Activated naive CD4-positive, alpha-beta T cell treated with anti-CD3 and anti-CD28 coated beads, Interleukin-2, amount 50 U/mL, for 72 hours (primary cell): ENCODE measurements around the gene MRAP. TPM values are rescaled to one million over a fixed set of nuclear protein-coding genes. Genes with fewer than 3 reads are reported as not detected.
A peak's percentile ranks its signal among the peaks of the same experiment; 100 is the strongest.
"Not testable (repeated sequence)": the region's sequence is repeated elsewhere in the genome, so short reads cannot be mapped to it uniquely, and the experiment has no call there.

Experiments used
- ATAC-seq, 2 donors: fragments of 150-1000 bp; cut with Tn5 transposase; 2 replicates each; pipeline ENCODE4 v1.10.0; 2021; ENCODE audit warnings: mild to moderate bottlenecking in 2 of 2, moderate library complexity in 2 of 2
- DNase-seq, 2 donors: peaks; one replicate each; pipeline ENCODE4 v3.0.0; 2021 to 2022; ENCODE audit warnings: low spot score in 2 of 2
- H3K27ac Mint-ChIP-seq, 2 donors: one replicate each; pipeline ENCODE4 v1.8.0; 2022; ENCODE audit warnings: mild to moderate bottlenecking in 2 of 2, mixed read lengths in 2 of 2
- H3K36me3 Mint-ChIP-seq, 2 donors: one replicate each; pipeline ENCODE4 v1.8.0; 2022; ENCODE audit warnings: mixed read lengths in 2 of 2
- H3K9me3 Mint-ChIP-seq, 2 donors: one replicate each; pipeline ENCODE4 v1.8.0; 2022; ENCODE audit warnings: mixed read lengths in 2 of 2
- total RNA-seq, 2 donors: library from RNA; stranded (reverse); gene quantifications; one replicate each; pipeline ENCODE4 v1.2.3, GENCODE V29; 2022

Gene MRAP
- not detected for total RNA-seq

DNA sequence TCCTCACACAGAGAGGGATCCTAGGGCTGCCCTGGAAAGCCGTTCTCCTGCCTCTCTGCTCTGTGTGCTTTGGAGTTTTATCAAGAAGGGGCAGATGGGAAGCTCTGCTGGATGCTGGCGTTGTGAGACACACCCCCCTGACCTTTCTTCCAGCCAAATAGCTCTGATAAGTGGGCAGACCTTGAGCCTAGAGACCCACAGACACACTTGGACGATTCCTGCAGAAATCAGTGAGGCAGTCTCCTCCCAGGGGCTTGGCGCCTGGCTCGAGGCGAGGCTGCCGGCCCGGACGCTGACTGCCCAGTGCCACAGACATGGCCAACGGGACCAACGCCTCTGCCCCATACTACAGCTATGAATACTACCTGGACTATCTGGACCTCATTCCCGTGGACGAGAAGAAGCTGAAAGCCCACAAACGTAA is at the start of gene MRAP:
Gene MRAP, plus strand, starts transcription at position 198 of the 424 bp plus-strand sequence. Its CDS starts 117 bp downstream, at position 315.
- ATAC-seq, result no peak
- no peak within 1 kb of the TSS for H3K27ac Mint-ChIP-seq

DNA sequence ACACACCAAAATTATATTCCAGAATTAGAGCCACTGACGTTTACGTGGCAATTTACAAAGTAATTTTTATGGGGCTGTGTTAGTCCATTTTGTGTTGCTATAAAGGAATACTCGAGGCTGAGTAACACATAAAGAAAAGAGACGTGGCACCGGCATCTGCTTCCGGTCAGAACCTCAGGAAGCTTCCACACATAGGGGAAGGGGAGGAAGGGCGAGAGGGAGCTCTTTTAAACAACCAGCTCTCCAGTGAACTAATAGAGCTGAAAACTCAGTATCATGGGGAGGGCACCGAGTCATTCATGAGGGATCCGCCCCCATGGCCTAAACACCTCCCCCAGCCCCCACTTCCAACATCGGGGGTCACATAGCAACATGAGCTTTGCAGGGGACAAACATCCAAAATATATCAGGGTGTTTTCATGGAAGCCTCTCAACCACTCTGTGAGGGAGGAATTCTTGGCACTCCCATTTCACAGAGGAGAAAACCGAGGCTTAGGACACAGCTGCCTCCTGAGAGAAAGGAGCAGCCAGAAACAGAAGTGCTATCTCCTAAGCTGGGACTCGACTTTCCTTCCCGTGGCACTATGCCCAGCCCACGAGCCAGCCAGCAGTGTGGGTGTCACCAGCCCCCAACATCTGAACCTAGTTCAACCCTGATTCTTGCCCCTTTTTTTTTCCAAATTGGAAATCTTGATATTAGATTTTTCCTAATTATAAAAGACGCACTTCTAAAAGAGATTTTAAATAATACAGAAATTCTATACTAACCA is 49.0 kb upstream of the MRAP start:
- H3K36me3 Mint-ChIP-seq, result peaks cover 0 to 5% of the 10 kb centered on the region in 2 donors
- no peak overlapping the region for H3K27ac Mint-ChIP-seq
- ATAC-seq (no peak), DNase-seq (no peak)
- H3K9me3 Mint-ChIP-seq, result peaks cover 0 to 4% of the 10 kb centered on the region in 2 donors

More for the DNA sequence above, at the start of gene MRAP:
- no peak for DNase-seq
- Mint-ChIP-seq H3K36me3 (peaks cover 5 to 10% of the 10 kb centered on the region in 2 donors), H3K9me3 (no peaks in the 10 kb centered on the region)

DNA sequence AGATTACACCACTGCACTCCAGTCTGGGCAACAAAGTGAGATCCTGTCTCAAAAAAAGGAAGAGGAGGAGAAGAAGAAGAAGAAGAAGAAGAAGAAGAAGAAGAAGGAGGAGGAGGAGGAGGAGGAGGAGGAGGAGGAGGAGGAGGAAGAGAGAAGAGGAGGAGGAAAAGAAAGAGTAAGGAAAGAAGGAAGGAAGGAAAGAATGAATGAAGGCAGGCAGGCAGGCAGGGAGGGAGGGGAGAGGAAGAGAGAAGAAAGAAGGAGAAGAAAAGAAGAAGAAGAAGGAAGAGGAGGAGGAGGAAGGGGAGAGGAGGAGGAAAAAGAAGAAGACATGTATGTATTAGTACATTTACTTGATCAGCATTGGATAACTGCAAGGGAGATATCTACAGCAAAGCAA is 46.5 kb upstream of the MRAP start:
- DNase-seq, result no peak
- no peak overlapping the region for H3K27ac Mint-ChIP-seq
- no peak for ATAC-seq
- peaks cover 0 to 5% of the 10 kb centered on the region in 2 donors for H3K36me3 Mint-ChIP-seq
- H3K9me3 Mint-ChIP-seq, result peaks cover 0 to 4% of the 10 kb centered on the region in 2 donors

DNA sequence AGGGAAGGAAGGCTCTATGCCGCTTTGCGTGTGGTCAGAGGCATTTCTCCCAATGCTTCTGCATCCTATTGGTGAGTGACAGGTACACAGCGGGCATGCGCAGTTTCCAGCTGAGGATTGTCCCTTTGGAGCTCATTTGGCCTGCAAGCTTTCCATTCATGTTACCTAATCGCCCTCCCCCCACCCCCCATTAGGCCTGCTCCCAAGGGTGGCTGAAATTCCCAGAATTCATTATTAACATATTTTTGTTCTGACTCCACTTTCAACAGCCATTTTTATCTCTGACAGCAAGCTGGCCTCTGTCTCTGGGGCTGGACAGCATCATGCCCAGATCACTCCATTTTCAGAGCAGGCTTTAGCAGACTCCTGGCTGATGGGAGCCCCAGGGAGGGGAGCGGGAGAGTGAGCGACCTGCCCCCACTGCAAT is 45.4 kb upstream of the MRAP start:
- no peak for ATAC-seq
- H3K36me3 Mint-ChIP-seq, result peaks cover 0 to 5% of the 10 kb centered on the region in 2 donors

DNA sequence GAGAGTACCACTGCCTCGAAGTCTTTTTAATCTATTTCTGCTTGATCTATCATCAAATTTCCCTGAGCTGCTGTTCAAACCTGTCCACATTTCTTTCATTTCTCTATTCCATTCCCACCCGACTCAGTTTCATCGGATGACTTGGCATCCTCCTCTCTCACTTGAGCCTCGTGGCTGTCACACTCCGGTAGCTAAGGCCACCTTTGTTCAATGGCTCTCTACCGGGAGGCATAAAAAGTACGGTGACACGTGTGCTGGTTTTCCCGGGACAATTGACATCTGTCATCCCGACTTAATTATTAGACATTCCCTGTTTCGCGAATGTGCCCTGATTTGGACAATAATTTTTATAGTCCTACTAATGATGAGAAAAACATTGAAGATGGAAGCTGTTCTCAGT is 42.4 kb upstream of the MRAP start:
- peaks cover 0 to 2% of the 10 kb centered on the region in 2 donors for H3K9me3 Mint-ChIP-seq
- DNase-seq (no peak), ATAC-seq (no peak)
- no peaks in the 10 kb centered on the region for H3K36me3 Mint-ChIP-seq
- H3K27ac Mint-ChIP-seq, result no peak overlapping the region

More for the DNA sequence above, 45.4 kb upstream of the MRAP start:
- no peak for DNase-seq
- no peak overlapping the region for H3K27ac Mint-ChIP-seq
- H3K9me3 Mint-ChIP-seq, result peaks cover 0 to 4% of the 10 kb centered on the region in 2 donors

DNA sequence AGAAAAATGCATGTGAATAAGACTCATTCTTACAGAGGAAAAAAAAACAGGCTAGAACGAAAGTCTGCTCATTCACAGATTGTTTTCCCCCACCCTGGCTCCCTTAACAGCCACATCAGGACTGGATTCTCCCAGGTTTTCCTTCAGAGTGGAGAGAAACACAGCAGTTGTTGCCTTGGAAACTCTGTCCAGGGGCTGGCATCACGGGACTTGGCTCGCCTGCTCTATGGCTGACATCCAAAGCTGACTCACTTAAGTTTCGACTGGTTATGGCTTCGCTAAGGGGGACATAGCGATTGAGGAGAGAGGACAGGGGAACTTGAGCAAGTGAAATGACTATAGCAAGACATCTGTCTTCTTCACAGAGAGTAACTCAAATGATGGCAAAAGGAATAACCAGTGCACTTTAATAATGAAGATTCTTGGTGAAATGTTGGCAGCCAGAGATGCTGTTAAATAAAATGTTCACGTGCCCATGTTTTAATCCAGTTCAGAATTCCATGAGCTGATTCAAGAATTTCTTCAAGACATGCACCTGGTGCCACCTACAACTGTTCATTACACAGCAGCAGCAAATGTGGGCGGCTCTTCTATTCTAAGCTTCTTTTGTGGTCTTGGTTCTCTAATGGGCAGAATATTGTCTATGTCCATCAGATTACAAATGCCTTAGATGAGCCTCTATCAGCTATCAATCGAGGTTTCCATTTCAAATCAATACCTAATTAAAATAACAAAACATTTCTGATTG is 41.6 kb upstream of the MRAP start:
- H3K36me3 Mint-ChIP-seq, result no peaks in the 10 kb centered on the region
- DNase-seq, result no peak
- no peaks in the 10 kb centered on the region for H3K9me3 Mint-ChIP-seq
- no peak overlapping the region for H3K27ac Mint-ChIP-seq
- ATAC-seq, result no peak

DNA sequence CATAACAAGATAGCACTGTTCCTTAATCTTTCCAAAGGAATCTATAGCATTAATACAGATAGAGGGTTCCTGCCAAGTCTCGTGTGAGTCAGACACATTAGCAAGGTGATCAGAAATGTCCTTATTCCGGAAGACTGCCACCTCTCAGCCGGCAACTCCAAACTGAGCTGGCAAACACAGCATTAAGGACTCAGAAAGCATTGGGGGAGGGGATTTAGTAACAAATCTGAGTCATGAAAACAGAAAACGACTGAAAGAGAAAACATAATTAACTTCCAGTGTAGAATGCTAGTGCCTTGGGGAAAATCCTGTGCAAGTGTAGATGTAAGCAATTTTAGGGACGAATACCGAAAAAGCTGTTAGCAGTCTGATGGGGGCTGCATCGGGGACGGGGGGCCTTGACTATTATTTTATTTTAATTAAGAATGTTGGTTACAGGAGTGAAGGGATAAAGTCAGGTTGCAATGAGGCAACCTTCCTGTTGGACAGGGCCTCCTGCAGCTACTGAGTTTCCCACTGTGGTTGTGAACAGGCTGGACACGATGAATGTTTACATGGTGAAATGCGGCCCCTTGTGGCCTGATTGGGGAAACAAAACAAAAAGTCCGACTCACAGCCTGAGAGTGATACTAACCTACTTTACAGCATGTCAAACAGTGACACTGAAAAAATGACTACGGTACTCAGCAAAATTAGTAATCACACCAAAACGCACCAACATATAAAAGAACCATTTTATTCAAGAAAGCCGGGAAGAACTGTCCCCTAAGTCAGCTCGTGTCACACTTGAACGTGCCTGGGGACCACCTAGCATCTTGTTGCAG is 40.5 kb upstream of the MRAP start:
- no peaks in the 10 kb centered on the region for H3K36me3 Mint-ChIP-seq
- DNase-seq (peak in 1 of 2 donors; percentile 59), ATAC-seq (peak in 1 of 2 donors; percentile 78)
- H3K9me3 Mint-ChIP-seq, result no peaks in the 10 kb centered on the region
- no peak overlapping the region for H3K27ac Mint-ChIP-seq

DNA sequence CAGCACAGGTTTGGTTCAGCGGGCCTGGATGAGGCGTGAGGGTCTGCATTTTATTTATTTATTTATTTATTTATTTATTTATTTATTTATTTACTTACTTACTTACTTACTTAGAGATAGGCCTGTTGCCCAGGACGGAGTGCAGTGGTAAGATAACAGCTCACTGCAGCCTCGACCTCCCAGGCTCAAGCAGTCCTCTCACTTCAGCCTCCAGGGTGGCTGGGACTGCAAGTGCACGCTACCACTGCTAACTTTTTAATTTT is 39.9 kb upstream of the MRAP start:
- H3K9me3 Mint-ChIP-seq, ATAC-seq, DNase-seq: not testable (repeated sequence)

DNA sequence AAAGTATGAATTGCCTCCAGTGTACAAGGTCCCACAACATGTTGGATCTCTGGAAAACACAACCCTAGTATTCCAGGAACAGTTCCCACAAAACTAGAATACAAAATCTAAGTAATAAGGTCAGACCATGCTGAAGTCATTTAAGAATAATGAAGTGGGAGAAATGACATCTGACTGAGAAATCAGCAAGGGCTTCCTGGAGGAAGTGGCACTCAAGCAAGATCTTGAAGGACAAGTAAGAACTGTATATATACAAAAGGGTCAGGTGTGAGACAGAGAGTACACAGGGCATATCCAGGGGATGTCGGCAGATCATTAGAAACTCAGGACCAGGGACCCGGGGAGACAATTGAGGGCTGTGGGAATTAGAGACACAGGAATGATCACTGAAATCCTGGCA is 38.5 kb upstream of the MRAP start:
- Mint-ChIP-seq H3K27ac (no peak overlapping the region), H3K9me3 (no peaks in the 10 kb centered on the region), H3K36me3 (no peaks in the 10 kb centered on the region)
- ATAC-seq (no peak), DNase-seq (no peak)

More for the DNA sequence above, 39.9 kb upstream of the MRAP start:
- not testable (repeated sequence) for H3K27ac Mint-ChIP-seq, H3K36me3 Mint-ChIP-seq

DNA sequence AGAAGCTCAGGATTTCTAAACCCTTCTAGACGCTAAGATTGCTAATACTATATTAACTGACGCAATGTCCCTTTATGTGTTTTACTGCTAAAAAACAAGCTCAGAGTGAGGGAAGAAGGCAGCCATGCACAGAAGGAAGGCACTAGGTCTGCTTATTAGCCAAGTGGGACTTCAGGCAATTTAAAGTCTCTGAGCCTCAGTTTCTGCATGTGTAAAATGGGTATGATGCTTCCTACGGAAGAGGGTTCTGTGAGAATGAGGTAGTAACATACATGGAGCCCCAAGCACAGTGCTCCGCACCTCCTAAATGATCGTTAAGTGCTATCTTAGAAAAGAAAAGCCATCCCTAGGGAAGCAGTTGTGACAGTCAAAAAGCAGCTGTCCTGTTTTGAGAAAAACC is 36.7 kb upstream of the MRAP start:
- no peaks in the 10 kb centered on the region for H3K9me3 Mint-ChIP-seq
- no peak overlapping the region for H3K27ac Mint-ChIP-seq
- no peak for DNase-seq
- no peaks in the 10 kb centered on the region for H3K36me3 Mint-ChIP-seq
- no peak for ATAC-seq

DNA sequence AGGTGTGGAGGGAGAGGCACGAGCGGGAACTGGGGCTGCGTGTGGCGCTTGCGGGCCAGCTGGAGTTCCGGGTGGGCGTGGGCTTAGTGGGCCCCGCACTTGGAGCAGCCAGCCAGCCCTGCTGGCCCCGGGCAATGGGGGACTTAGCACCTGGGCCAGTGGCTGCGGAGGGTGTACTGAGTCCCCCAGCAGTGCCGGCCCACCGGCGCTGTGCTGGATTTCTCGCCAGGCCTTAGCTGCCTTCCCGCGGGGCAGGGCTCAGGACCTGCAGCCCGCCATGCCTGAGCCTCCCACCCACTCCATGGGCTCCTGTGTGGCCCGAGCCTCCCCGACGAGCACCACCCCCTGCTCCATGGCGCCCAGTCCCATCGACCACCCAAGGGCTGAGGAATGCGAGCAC is 33.3 kb upstream of the MRAP start:
- DNase-seq, H3K36me3 Mint-ChIP-seq, H3K9me3 Mint-ChIP-seq, H3K27ac Mint-ChIP-seq, ATAC-seq: not testable (repeated sequence)

DNA sequence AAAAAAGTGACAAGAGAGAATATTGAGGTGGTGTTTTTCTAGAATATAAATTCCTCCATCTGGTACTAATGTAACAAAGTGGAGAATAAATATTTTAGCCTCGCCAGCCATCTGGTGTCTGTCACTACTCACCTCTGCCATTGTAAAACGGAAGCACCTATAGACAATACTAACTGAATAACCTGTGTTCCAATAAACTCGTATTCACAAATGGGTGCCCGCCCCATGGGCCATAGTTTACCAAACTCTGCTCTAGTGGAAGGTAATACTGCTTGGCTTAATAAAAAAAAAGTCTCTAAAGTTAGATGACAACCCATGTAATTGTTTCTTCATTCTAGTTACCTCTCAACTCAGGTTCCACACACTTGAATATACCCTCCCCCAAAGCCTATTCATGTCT is 27.9 kb upstream of the MRAP start:
- no peak for DNase-seq
- H3K27ac Mint-ChIP-seq, result peak overlapping the region in 1 of 2 donors; percentile 47
- H3K36me3 Mint-ChIP-seq, result peaks cover 0 to 7% of the 10 kb centered on the region in 2 donors
- H3K9me3 Mint-ChIP-seq, result no peaks in the 10 kb centered on the region
- ATAC-seq, result no peak

DNA sequence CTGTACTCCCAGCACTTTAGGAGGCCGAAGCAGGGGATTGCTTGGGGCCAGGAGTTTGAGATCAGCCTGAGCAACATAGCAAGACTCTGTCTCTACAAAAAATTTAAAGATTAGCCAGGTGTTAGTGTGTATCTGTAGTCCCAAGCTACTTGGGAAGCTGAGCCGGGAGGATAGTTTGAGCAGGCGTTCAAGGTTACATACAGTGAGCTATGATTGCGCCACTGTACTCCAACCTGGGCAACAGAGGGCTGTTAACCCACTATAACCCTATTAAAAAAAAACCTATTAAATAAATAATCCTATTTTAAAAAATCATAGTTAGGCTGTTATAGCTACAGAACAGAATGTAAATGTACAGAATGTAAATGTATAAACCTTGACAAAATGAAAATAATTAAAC is 22.0 kb upstream of the MRAP start:
- ATAC-seq (no peak), DNase-seq (no peak)

DNA sequence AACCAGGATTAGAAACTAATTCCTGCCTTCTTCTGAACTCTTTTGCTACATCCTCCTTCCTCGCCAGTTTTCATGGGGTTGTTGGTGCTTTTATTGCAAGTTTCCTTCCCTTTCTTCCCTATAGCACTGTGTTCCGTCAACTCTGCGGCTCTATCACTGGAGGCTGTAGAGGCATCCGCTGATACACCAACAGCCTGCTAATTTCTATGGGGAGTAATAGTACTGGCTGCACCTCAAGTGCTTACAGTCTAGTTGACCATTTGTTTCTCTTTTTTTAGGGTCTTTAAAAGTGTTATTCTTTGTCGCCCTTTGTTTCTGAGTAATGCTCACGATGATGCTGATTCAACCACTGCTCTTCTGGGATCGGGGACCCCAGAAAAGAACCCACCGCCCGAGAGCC is 20.6 kb upstream of the MRAP start:
- no peak for ATAC-seq
- DNase-seq, result no peak
- peak overlapping the region; percentile 91 to 97 for H3K27ac Mint-ChIP-seq

More for the DNA sequence above, 22.0 kb upstream of the MRAP start:
- Mint-ChIP-seq H3K36me3 (peaks cover 0 to 11% of the 10 kb centered on the region in 2 donors), H3K27ac (no peak overlapping the region), H3K9me3 (no peaks in the 10 kb centered on the region)

DNA sequence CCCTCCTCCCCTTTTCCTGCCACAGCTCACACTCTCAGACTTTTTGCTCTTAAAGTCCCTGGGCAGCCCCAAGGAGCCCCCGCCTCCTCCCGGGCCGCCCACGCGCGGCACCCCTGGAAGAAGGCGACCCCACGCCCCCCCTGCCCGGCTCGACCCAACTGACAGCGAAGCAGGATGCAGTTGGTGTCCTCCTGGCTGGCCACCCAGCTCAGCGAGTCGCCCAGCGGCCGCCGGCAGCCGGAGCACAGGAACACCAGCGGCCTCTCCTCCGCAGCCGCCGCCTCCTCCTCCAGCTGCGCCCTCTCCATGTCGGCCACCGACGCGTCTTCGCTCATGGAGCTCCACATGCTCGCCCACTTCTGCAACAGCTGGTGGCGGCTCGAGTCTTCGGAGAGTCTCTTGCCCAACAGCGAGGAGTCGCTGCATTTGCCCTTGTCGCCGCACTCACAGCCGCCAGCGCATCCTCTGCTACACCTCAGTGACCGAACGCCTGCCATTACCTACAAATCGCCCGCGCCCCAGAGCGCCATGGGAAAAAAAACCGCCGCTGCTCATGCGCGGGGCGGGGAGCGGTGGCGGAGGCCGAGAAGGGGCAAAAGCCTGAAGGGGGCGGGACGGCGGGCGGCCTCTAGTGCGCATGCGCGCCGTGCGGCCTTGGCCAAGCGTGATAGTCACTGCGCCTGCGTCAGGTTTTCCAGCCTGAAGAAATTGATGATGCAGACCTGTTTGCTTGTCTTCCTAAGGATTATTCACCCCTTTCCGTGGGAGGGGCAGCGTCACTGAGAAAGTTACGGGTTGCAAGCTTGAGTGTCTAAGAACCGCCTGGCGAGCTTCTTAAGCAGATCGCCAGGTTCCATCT is 19.9 kb upstream of the MRAP start, which contains the start of gene MIS18A:
Gene MIS18A, minus strand, starts transcription at position 532 of the 859 bp plus-strand sequence. Its CDS starts 35 bp downstream, at position 497.
- Mint-ChIP-seq H3K27ac (peak within 1 kb of the TSS; percentile 97 to 98), H3K9me3 (no peaks in the 10 kb centered on the region), H3K36me3 (peaks cover 0 to 14% of the 10 kb centered on the region in 2 donors)
- DNase-seq (peak; percentile 98 to 99), ATAC-seq (peak; percentile 90 to 91)

More for the DNA sequence above, 20.6 kb upstream of the MRAP start:
- H3K36me3 Mint-ChIP-seq, result peaks cover 0 to 11% of the 10 kb centered on the region in 2 donors
- no peaks in the 10 kb centered on the region for H3K9me3 Mint-ChIP-seq

DNA sequence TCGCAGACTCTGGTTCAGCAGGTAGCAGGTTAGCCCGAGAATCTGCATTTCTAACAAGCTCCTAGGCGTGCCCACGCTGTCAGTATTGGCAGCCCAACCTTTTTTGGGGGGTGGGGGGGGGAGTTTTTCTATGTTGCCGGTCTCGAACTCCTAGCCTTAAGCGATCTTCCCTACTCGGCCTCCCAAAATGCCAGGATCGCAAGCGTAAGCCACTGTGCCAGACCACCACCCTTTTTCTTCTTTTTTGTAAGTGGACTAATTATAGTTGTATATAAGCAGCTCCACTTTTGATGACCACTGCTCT is 19.3 kb upstream of the MRAP start:
- Mint-ChIP-seq H3K27ac (peak overlapping the region; percentile 97 to 98), H3K9me3 (no peaks in the 10 kb centered on the region), H3K36me3 (peaks cover 0 to 17% of the 10 kb centered on the region in 2 donors)
- no peak for DNase-seq
- ATAC-seq, result no peak
